Thoracic aorta (tissue), 2 donors: ENCODE data around the gene BUB1B. TPM values are rescaled to one million over a fixed set of nuclear protein-coding genes. Genes with fewer than 3 reads are reported as not detected.
"Not testable (repeated sequence)": the region's sequence is repeated elsewhere in the genome, so short reads cannot be mapped to it uniquely, and the experiment has no call there.

Experiments used
- ATAC-seq: fragments of 150-250 bp; one replicate; pipeline ENCODE4 v1.8.0; 2017; ENCODE audit warnings: low read depth; ENCODE audit not compliant: insufficient number of reproducible peaks, low FRiP score
- DNase-seq: peaks from one replicate; pipeline ENCODE4 v3.0.0-alpha.2; 2020; ENCODE audit warnings: low spot score
- H3K27ac ChIP-seq, 2 donors: fragments of 200-600 bp; sonication (generic); 1 replicate in 1 of 2; 2 replicates in 1 of 2; pipeline ENCODE4 v1.5.1; 2016; ENCODE audit warnings: mild to moderate bottlenecking in 2 of 2, moderate library complexity in 2 of 2
- H3K27me3 ChIP-seq: fragments of 200-600 bp; sonication (generic); replicated peaks from 2 replicates; pipeline ENCODE4 v1.6.0; 2016; ENCODE audit warnings: mild to moderate bottlenecking; ENCODE audit not compliant: insufficient read depth
- H3K36me3 ChIP-seq: fragments of 200-600 bp; sonication (generic); one replicate; pipeline ENCODE4 v1.5.1; 2016
- H3K4me1 ChIP-seq, 2 donors: fragments of 200-600 bp; sonication (generic); 1 replicate in 1 of 2; 2 replicates in 1 of 2; pipeline versions ENCODE4 v1.5.1 to v1.6.0; 2016; ENCODE audit warnings: low read depth in 2 of 2, mild to moderate bottlenecking in 1 of 2; ENCODE audit not compliant: control insufficient read depth in 1 of 2
- H3K4me3 ChIP-seq: fragments of 200-600 bp; sonication (generic); 2 replicates; pipeline ENCODE4 v1.5.1; 2016; ENCODE audit warnings: mild to moderate bottlenecking
- H3K9me3 ChIP-seq: fragments of 200-600 bp; sonication (generic); 2 replicates; pipeline ENCODE4 v1.5.1; 2016
- total RNA-seq, 2 donors: library from RNA; depleted of rRNA; stranded (reverse); fragments of >200 nt; gene quantifications; one replicate each; pipeline versions ENCODE4 v1.1.0 to v1.2.3, GENCODE V29; 2016
- TF ChIP-seq, protein P1 (sequence below): fragments of 200-600 bp; sonication (generic); IDR thresholded peaks from one replicate; pipeline ENCODE4 v1.5.1; 2019; ENCODE audit warnings: antibody characterized with exemption

BUB1B gene
- total RNA-seq, 2 donors from 2014 or later: 0.41 to 3.5 TPM

DNA sequence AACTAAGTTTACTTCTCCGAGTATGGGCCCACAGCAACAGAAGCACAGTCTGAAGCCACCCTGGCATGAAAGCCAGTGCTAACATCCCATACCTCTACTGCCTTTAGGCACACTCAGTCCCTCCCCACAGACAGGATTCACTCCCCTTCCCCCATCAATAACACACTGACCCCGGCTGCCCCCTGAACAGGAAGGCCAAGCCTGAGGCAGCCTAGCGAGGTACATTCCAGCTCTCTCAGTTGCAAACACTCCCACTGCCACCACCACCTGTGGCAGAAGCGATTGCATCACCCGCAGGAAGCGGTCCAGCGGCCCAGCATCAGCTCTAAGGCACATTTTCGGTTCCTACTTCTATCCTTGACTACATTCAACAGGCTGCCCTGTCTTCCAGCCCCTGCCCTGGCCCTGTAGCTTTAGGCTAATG lies 45.2 kb upstream of the BUB1B start:
- Histone ChIP-seq H3K27ac (no peak overlapping the region), H3K27me3 (no peaks in the 10 kb centered on the region), H3K9me3 (no peaks in the 10 kb centered on the region), H3K4me1 (no peaks in the 10 kb centered on the region), H3K4me3 (no peak overlapping the region), H3K36me3 (no peaks in the 10 kb centered on the region)
- TF ChIP-seq, protein P1, sequence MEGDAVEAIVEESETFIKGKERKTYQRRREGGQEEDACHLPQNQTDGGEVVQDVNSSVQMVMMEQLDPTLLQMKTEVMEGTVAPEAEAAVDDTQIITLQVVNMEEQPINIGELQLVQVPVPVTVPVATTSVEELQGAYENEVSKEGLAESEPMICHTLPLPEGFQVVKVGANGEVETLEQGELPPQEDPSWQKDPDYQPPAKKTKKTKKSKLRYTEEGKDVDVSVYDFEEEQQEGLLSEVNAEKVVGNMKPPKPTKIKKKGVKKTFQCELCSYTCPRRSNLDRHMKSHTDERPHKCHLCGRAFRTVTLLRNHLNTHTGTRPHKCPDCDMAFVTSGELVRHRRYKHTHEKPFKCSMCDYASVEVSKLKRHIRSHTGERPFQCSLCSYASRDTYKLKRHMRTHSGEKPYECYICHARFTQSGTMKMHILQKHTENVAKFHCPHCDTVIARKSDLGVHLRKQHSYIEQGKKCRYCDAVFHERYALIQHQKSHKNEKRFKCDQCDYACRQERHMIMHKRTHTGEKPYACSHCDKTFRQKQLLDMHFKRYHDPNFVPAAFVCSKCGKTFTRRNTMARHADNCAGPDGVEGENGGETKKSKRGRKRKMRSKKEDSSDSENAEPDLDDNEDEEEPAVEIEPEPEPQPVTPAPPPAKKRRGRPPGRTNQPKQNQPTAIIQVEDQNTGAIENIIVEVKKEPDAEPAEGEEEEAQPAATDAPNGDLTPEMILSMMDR: no peak
- ATAC-seq (no peak), DNase-seq (no peak)

DNA sequence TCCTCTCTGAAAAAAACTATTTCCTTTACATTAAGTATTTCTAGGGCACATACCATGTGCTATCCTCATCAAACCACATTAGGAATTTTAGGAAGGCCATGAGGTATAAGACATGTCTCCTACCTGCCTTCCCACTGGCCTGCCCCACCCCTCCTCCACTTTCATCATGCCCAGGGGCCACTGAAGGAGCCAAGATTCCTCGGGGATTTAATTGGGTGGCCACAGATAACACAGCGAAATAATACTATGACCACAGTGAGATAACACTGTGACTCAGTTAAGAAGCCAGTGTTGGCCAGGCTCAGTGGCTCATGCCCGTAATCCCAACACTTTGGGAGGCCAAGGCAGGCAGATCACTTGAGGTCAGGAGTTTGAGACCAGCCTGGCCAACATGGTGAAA lies 42.4 kb upstream of the BUB1B start:
- ATAC-seq (no peak), DNase-seq (no peak)
- H3K27ac ChIP-seq: no peak overlapping the region
- H3K4me3 ChIP-seq: no peak overlapping the region
- H3K9me3 ChIP-seq: no peaks in the 10 kb centered on the region
- H3K36me3 ChIP-seq: no peaks in the 10 kb centered on the region
- H3K4me1 ChIP-seq: no peaks in the 10 kb centered on the region
- TF ChIP-seq, protein P1: no peak
- H3K27me3 ChIP-seq: no peaks in the 10 kb centered on the region

DNA sequence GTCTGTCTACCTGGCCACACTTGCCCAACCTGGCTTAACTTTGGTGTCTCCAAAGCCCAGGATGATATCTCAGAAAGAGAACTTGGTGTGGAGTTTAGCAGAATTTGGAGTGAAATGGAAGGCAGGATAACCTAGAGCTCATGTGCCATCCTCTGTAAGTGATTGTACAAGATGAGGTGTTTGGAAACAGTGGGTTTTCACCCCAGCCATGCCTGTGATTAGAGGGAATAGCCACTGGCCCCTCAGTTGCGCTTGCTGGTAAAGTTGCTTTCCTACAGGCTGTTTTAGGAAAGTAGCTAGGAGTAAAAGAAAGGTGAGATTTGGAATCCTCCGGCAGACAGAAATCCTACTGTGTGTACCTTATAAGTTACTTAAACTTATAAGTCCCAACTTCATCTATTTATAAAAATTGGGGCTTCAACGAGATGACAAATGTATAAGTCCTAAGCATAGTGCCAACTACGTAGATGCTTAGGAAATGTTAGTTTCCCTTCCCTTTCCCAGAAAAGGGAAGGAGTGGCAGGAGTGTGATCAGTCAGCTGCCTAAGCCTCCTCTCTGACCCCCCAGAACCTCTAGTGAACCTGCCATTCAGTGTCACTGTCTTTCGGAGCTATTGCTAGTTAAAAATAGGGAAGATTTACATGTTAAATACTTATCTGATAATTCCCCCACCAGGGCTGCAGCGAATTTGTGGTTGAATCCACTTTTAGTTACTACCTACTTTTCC lies 38.8 kb upstream of the BUB1B start:
- DNase-seq (no peak), ATAC-seq (no peak)
- Histone ChIP-seq H3K4me1 (no peaks in the 10 kb centered on the region), H3K27me3 (no peaks in the 10 kb centered on the region), H3K36me3 (no peaks in the 10 kb centered on the region), H3K9me3 (no peaks in the 10 kb centered on the region), H3K4me3 (no peak overlapping the region), H3K27ac (no peak overlapping the region)
- TF ChIP-seq, protein P1: no peak

DNA sequence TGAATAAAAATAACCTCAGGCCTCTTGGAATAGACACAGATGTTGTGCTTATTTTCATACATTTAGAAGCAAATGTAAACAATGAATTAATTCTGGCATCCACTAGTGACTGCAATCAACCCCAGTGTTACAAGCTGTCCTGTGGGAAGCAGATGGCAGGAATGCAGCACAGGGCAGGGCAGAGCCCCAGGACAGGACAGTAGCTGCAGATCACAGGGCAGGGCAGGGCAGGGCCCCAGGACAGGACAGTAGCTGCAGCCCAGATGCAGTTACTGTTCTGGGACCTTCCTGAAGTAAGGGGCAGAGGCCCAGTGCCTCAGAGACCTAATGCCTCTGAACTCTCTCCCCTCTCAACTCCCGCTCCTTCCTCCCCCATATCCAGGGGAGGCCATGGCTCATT lies 37.9 kb upstream of the BUB1B start:
- DNase-seq, ATAC-seq, H3K4me1 ChIP-seq: not testable (repeated sequence)

DNA sequence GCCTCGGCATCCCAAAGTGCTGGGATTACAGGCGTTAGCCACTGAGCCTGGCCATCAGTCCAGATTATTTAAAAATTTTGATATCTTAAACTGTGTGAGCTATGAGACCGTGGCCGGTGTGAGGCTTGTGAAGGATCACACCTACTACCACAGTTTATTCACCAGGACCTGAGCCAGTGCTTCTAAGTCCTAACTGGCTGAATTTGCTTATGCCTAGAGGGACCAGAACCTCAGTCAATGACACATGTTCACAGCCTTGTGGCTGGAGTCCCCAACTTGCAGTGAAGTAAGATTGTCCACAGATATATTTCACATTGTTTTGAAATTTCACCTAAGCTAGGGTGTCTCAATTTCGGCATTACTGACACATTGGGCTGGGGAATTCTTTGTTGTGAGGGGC lies 37.0 kb upstream of the BUB1B start:
- not testable (repeated sequence) for H3K27ac ChIP-seq, H3K27me3 ChIP-seq, ATAC-seq, H3K9me3 ChIP-seq, H3K4me3 ChIP-seq, H3K4me1 ChIP-seq, DNase-seq, H3K36me3 ChIP-seq

More for the DNA sequence above, 37.9 kb upstream of the BUB1B start:
- H3K9me3 ChIP-seq, H3K27ac ChIP-seq, H3K27me3 ChIP-seq, H3K36me3 ChIP-seq, H3K4me3 ChIP-seq: not testable (repeated sequence)

DNA sequence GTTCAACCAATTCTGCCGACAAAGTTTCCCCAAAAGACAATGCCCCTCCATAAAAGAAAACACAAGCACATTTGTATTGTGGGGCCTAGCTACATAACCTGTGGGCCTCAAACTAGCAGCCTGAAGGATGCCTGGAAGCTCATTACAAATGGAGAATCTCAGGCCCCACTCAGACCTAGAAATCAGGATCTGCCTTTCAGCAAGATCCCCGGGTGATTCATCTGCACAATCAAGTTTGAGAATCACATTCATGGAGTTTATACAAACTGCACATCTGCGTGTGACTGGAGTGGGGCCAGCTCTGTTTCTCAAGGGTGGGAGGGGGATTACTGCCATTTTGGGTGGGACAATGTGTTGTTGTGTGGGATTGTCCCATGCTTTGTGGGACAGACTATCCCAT lies 36.5 kb upstream of the BUB1B start:
- not testable (repeated sequence) for H3K4me1 ChIP-seq, ATAC-seq

DNA sequence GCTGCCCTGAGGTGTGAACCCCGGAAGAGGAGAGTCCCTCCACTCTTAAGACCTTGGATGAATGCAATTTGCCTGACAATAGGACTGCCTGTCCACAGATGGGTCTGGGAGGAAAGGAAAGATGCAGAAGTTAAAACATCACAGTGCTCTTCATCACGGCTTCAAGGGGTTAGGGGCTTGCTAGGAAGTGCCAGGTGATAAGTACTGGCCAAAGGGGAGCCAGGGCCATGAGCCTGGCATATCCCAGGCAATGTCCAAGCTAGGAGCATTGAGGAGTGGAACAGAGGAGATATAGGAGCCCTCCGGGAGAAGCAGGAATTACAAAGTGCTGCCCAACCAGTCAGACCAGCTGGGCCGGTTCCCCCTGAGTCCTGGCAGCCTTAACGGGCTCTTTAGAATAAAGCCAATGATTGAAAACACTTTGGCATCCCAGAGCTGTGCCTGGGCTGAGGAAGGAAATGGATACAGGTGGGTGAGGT lies 36.0 kb upstream of the BUB1B start:
- not testable (repeated sequence) for H3K4me3 ChIP-seq, H3K36me3 ChIP-seq, H3K27ac ChIP-seq, ATAC-seq, H3K9me3 ChIP-seq, DNase-seq, H3K27me3 ChIP-seq, H3K4me1 ChIP-seq

More for the DNA sequence above, 36.5 kb upstream of the BUB1B start:
- not testable (repeated sequence) for H3K27me3 ChIP-seq, DNase-seq, H3K27ac ChIP-seq, H3K9me3 ChIP-seq, H3K36me3 ChIP-seq, H3K4me3 ChIP-seq
